Left cardiac atrium (tissue), 4 donors: ENCODE data around the gene CAPN13. TPM values are rescaled to one million over a fixed set of nuclear protein-coding genes. Genes with fewer than 3 reads are reported as not detected.

ENCODE experiments used
- ATAC-seq, 2 donors: fragments of 200-7000 bp; cut with Tn5 transposase; one replicate each; pipeline ENCODE4 v1.9.1; 2020; ENCODE audit warnings: mild to moderate bottlenecking in 2 of 2, moderate library complexity in 2 of 2
- DNase-seq: peaks from one replicate; pipeline ENCODE4 v3.0.0-alpha.2; 2020
- intact Hi-C, 2 donors: fragments of 100-400 bp; cut with DNase I; formaldehyde crosslinking; loops; one replicate each; pipeline versions ENCODE4 v1.14.1 to v1.15.1; 2022 to 2023
- total RNA-seq, 2 donors: library from RNA; stranded (reverse); fragmentation: NEBNext Ultra II Directional; extraction: Animal tissue kit (Norgen Biotek cat#: 25700); gene quantifications; one replicate each; pipeline ENCODE4 v1.2.1, GENCODE V29; 2021
- donor health status: DM: no; HTN: yes; CAD: no.
- donor health status: DM: no; HTN: yes; CAD: no; lungs with severe emphysema.
- donor health status: DM: yes; HTN: yes; CAD: no.
- donor health status: Dilated cardiomyopathy.

The CAPN13 gene
- total RNA-seq, 2 donors from 2014 or later, result not detected

DNA sequence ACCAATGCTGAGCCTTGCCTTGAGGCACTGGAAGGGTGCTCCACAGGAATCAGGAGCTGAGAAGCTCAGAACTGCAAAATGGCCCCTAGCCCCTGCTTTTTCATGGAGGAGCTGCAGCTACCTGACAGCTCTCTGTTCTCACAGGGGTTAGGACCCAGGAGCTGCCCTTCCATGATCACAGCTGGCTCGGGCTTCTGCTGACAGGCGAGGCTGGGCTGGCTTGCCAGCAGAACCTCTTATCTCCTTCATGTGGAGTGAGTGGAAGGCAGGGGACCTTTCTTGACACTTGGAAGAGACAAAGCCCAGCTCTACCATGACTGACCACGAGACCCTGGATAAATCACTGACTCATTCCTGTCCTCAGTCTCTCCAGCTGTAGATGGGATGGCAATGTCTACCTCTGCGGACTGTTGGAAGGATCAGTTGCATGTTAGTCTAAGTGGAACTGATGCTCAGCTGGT is 113.4 kb downstream of the CAPN13 start:
- peak; percentile 33 to 61 for ATAC-seq
- intact Hi-C loops, result loop anchor here in 1 of 2 donors (5.0 kb wide), 1 partner anchor 487 kb away; no protein-coding TSS in a partner anchor
- no peak for DNase-seq

DNA sequence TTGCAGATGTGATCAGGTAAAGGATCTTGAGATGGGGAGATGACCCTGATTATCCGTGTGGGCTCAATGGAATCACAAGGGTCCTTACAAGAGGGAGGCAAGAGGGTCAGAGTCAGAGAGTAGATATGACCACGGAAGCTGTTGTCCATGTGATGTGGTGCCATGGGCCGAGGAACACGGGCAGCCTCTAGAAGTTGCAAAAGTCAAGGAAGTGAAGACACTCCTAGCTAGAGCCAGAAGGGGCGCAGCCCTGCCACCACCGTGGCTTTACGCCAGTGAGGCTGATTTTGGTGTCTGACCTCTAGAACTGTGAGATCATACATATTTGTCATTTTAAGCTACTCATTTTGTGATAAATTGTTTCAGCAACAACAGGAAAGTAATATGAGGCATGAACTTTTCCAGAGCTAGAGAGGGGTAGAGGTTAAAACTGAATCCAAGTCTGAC is 114.4 kb downstream of the CAPN13 start:
- intact Hi-C loops, result loop anchor here in 1 of 2 donors (5.0 kb wide), 1 partner anchor 486 kb away; no protein-coding TSS in a partner anchor
- no peak for ATAC-seq
- no peak for DNase-seq

DNA sequence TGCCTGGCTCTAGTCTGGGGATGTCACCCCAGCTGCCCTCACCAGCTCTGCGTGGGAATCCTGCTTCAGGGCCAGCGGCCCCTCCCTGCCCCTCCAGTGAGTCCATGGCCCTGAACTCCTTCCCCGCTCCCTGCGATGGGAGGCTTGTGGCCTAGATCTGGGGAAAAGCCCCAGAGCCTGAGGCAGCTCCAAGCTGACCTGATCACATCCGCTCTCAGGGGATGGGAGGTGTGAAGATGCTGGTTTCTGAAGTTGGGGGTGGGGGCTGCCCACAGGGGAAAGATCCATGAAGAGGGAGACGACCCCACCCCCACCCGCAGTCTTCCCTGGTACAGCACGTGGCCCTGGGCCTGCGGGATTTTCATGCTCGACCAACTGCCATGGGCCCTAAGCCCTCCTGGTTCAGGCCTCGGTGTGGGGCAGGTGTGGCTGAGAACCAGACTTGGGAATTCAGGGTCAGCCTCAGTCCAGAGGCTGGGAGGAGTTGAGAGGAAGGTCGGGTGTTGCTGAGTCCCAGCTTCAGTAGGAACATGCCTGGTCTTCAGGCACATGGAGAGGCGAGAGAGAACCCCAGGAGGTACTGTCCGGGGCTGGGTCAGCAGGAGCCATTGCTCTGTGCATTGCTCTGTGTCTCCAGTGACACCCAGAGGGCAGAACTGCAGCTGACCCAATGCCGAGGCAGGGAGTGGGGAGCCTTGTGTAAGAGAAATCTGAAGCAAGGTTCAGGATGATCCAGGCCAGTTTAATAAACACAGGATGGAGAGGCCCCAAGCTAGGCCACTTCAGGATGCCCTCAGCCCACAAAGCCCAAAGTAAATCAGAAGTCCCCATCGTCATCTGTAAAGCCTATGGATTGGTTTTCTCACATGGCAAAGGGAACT is 115.1 kb downstream of the CAPN13 start:
- ATAC-seq (peak; percentile 11 to 35), DNase-seq (no peak)
- intact Hi-C loops, result loop anchor here in 1 of 2 donors (5.0 kb wide), 1 partner anchor 485 kb away; no protein-coding TSS in a partner anchor

DNA sequence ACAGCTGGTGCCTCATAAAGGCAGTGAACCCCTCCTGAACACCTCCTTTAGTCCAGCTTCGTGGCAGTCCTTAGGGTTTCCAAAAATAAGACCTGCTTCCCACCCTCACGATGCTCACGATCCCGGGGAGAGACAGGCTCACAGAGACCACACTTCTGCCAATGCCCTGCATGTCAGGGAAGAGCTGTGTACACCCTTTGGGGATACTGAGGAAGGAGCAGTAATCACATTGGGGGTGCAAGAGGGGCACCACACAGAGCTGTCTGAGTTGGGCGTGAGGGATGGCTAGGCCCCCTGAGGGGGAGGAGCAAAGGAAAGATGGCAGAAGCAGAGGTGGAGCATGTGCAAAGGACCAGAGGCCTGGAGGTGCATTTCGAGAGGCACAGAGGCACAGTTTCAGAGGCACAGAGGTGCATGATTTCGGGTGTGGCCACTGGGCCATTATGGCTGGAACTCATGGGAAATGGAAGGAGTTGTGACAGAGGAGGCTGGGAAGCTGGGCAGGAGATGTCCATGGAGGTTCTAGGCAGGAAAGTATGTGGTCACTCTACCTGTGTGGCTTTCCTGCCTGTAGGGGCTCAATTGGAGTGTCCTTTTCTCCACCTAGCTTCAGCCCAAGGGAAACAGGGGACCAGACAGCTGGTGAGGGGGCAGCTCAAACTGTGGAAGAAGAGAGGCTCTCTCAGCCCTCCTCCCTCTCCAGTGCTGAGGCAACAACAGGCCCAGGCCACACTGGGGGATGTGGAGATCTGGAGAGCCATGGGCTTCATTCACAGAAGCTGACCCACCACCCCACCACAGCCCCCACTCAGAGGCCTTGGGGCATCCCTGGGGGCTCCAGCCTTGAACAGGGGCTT is 115.9 kb downstream of the CAPN13 start:
- ATAC-seq, result no peak
- DNase-seq, result no peak
- intact Hi-C loops, result loop anchor here in 1 of 2 donors (5.0 kb wide), 1 partner anchor 484 kb away; no protein-coding TSS in a partner anchor

DNA sequence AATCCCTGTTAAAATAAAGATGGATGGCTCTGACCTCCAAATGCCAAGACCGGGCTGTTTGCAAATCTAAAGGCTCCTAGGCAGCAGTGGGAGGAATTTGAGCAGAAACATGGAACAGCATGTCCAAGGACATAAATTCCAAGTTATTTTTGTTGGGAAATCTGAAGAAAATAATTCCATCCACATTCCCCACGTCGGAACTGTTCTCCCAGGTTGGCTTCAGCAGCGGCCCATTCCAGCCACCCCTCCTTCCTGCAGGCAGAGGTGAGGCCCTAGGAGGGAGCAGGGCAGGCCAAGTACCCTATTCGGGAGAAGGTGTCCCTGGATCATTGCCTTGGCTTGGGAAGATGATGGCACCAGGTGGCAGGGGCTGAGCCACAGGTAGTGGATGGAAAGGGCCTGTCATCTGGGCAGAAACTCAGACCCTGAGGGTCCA is 117.1 kb downstream of the CAPN13 start:
- no peak for DNase-seq
- no peak for ATAC-seq
- intact Hi-C loops, result loop anchor here in 1 of 2 donors (5.0 kb wide), 1 partner anchor 483 kb away; no protein-coding TSS in a partner anchor

DNA sequence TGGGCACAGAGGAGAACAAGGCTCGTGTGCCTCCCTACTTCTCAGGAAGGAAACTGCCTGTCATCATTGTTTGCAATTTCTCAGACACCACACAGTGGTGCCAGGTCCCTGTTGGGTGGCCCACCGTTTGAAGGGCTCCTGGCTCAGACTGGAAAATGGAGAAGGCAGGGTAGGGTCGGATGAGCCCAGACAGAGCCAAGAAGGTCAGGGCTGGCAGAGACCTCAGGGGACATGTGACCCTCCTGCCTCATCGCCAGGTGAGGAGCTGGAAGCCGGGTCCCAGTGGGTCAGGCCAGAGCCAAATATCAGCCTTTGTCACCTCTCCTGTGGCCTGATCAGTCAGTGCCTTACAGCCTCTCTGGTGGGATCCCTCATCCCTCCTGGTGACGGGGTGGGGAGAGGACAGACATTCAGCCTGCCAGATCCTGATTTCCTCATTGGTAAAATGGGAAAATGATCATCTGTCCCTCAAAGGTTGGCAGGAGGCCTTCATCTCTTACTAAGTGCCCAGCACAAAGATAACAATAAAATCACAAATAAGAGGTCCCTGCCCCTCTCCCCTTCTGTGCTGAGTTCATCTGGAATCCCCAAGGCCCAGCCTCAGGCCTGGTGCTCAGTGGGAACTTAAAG is 117.6 kb downstream of the CAPN13 start:
- no peak for DNase-seq

DNA sequence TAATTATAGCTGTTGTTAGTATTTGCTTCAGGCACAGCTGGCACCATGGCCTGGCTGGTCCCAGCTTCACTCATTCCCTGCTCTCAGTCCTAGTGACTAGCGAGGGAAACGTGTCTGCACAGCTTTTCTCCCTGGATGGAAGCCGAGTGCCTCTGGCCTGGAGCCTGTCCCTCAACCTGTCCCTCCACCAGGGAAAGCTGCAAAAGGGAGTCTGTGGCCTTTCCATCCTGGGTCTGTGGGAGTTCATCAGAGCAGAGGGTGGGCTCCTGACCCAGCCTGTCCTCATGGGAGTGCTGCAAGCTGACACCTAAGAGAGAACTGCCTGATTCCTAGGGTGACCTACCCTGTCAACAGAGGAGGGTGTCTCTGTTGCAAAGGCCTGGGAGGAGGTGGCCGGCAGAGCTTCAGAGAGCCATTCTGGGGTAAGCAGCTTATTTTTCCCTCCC is 118.3 kb downstream of the CAPN13 start:
- ATAC-seq (peak; percentile 64 to 73), DNase-seq (no peak)
- intact Hi-C loops, result no loop called here

More for the DNA sequence above, 117.6 kb downstream of the CAPN13 start:
- intact Hi-C loops, result loop anchor here in 1 of 2 donors (5.0 kb wide), 1 partner anchor 482 kb away; no protein-coding TSS in a partner anchor
- peak in 1 of 2 donors; percentile 7 for ATAC-seq

DNA sequence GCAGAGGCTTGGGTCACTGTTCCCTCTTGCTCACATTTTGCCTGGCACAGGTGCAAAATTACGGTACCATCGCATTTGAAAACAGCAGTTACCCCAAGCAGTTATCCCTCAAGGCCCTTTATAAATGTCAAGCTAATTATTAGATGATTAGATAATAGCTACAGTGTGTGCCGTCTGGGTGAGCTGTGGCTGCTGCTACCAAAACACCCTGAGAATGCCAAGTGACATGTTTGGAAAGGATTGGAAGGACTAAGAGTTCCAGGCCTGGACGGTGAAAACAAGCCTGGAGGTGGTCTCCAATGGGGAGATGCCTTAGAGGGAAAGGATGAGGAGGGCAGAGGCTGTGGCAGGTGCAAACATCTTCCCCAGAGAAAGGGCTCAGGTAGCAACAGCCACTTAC is 120.6 kb downstream of the CAPN13 start:
- ATAC-seq (no peak), DNase-seq (no peak)
- intact Hi-C loops, result no loop called here

DNA sequence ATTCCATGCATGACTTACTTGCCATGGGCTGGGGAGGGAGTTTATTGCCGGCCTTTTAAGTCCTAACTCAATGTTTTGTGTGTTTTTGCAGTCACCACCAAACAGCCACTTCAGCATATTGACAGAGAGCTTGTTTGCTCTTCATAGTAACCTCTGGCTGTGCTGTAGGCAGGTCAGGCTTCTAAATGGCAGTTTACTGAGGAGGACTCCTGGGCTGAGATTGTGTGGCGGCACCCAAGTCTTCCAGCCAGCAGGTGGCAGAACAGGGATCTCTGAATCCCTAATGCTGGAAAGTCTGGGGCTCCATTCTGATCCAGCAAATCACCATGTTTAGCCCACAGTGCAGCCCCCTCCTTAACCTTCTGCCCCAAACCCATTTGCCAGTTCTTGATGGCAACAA is 121.2 kb downstream of the CAPN13 start:
- intact Hi-C loops, result no loop called here
- ATAC-seq (no peak), DNase-seq (no peak)

DNA sequence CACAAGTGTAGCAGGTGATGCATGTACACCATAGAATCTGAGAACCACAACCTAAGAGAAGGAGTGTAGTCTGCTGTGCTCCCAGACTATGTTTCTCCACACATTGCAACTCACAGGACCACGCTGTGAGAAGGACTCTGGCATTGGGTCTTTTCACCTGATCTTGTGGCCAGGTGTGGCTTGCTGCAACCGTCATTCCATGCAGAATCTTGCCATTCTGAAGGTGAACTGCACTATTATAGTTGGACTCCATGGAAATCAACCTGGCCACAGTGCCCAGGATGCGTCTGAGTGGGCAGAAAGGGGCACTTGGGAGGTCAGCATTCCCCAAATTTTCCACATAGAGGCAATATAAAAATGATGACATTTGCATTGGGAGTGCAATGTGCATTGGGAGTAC is 122.2 kb downstream of the CAPN13 start:
- no peak for ATAC-seq
- intact Hi-C loops, result no loop called here
- DNase-seq, result no peak

DNA sequence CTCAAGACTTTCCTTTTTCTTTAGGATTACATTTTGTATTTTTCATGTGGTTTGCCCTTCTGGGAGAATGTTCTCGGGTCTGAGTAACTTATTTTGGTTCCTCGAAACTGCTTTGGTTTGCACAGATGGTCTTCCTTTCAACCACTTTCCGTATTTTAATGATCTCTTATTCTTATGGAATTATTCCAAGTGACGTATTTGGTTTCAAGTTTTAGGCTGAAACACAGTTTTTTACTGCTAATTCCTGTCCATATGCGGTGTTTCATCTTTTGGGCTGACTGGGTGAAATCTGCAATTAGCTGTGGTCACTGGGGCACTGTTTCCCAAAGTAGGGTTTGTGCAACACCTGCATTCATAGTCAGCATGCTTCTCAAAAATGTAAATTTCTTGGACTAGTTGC is 122.7 kb downstream of the CAPN13 start:
- ATAC-seq, result no peak
- intact Hi-C loops, result no loop called here

DNA sequence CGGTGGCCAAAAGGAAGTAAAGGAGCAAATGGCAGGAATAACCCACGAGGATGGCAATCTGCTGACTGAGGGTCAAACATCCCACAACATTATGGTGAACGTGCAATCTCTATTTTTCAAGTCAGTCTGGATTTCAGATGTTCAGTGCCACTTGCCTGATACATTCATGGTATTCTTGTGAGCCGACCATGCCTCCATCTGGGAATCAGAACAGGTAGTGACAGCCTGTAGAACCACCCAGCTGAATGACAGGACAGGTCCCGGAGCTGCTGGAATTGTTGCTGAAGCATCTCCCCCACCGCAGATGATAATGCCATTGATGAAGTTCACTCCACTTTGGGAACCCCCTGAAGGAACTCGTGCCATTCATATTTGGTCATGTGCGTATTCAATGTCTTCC is 123.2 kb downstream of the CAPN13 start:
- ATAC-seq (no peak), DNase-seq (no peak)
- intact Hi-C loops, result no loop called here

More for the DNA sequence above, 122.7 kb downstream of the CAPN13 start:
- no peak for DNase-seq

DNA sequence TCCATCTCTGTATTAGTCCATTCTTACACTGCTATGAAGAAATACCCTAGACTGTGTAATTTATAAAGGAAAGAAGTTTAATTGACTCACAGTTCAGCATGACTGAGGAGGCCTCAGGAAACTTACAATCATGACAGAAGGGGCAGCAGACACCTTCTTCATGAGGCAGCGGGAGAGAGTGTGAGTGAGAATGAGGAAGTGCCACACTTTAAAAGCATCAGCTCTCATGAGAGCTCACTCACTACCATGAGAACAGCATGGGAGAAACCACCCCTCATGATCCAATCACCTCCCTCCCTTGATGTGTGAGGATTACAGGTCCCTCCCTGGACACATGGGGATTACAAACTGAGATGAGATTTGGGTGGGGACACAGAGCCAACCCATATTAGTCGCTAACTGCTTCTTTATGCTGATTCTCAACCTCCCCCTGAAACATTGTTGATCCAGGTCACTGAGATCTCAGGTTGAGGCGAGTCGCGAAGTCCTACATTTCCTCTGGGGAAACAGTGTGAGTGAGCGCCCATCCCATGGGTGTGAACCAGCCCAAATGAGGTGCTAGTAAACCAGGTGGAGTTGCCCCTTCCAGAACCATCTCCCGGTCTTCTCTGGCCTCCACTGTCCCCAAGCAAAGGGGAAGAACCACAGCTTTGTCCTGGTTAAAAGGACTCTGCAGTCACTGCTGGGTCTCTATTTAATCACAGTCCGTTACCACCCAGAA is 123.8 kb downstream of the CAPN13 start:
- DNase-seq (no peak), ATAC-seq (no peak)
- intact Hi-C loops, result no loop called here

DNA sequence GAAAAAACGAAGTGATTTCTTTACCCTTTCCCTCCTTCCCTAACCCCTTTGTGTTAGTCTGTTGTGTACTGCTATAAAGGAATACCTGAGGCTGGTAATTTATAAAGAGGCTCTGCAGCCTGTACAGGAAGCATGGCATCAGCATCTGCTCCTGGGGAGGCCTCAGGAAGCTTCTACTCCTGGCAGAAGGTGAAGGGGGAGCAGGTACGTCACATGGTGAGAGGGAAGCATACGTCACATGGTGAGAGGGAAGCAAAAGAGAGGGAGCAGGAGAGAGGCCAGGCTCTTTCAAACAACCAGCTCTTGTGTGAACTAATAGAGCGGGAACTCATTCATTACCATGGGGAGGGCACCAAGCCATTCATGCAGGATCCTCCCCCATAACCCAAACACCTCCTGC is 126.2 kb downstream of the CAPN13 start:
- DNase-seq (no peak), ATAC-seq (no peak)
- intact Hi-C loops, result no loop called here

DNA sequence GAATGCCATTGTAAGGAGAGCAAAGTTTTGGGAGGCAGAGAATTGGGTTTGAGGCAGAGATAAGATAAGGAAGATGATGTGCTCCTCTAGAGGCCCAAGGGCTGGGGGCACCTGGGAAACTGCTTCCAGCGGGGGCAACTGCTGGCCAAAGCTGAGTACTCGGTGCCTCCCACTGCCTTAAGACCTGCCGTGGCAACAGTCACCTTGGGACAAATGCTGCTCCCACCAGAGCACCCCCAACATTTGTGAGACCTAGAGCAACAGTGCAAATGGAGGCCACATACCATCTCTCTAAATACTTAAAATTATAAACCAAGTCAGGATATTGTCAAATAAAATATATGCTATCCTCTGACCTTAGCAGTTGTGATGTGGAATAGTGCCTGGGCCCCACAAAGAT is 127.1 kb downstream of the CAPN13 start:
- ATAC-seq (no peak), DNase-seq (no peak)
- intact Hi-C loops, result no loop called here

DNA sequence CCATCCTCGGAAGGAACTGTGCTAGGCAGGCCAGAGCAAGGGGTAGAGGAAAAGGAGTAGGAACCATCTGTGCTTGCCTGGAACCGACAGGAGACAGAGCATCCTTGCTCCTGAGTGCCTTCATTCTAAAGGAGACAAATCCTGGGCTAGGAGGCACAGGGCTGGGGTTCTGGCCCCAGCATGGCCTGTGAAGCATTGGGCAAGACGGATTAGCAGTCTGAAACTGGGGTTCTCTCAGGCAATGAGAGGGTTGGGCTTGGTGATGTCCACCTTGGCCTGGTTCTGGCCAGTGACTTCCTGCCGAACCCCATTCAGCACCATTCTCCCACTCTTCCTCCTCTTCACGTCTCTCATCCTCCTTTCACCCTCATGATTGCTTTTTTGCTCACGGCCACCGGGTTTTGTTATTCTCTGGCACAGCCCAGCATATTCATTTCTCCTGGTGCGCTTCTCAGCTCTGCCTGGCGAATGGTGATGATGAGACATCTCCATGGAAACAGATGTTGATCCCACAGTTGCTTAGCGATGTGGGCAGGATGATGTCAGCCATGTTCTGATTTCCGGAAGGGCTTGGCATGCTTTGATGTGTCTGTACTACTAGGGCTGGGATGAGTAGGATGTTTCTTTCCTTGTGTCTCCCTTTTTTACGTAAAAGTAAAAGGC is 127.7 kb downstream of the CAPN13 start:
- no peak for DNase-seq
- intact Hi-C loops, result no loop called here
- no peak for ATAC-seq

DNA sequence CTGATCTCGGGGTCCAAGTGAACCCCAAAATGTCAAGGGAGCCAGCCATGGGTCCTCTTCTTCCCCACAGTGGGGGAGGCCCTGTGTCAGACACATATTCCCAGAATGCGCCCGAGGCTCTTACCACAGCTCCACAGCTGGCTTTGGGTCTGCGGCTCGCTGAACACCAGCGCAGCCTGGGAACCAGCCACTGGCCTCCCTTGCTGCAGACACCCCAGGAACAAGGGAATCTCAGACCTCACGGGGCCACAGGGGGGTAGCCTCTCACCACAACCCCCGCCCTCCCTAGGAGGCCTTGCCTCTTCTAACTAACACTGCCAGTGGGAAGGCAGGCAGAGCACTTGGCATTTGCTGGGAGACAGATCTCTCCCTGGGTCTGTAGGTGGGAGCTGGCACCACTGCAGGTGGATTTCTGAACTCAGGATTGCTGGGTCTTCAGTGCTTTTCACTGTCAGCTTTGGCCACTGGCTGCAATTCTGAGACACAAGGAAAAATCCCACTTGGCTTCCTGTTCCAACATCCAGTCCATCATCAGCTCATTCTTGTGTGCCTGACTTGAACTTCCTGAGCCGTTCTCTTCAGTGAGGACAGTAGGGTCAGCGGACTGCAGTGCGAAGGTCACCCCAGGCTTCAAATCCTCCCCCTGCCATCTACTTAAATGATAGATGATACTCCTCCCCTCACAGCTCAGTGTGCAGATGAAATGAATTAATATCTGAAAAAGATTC is 128.7 kb downstream of the CAPN13 start:
- intact Hi-C loops, result no loop called here
- DNase-seq (no peak), ATAC-seq (no peak)
